Ovary (tissue), 3 donors: ENCODE results near the gene FYN.

Experiments
- CTCF ChIP-seq, 3 donors: fragments of 450-650 bp in 2 of 3; fragments of 200-600 bp in 1 of 3; IDR thresholded peaks; one replicate each; pipeline versions ENCODE4 v1.5.1 to v1.8.0; 2016 to 2022; ENCODE audit warnings: antibody characterized with exemption in 3 of 3, mild to moderate bottlenecking in 1 of 3
- POLR2A ChIP-seq: fragments of 450-650 bp; IDR thresholded peaks from one replicate; pipeline ENCODE4 v1.6.1; 2017; ENCODE audit warnings: antibody characterized with exemption, mild to moderate bottlenecking, moderate library complexity
- donor health status: DM: no; HTN: no; CAD: no.

GRCh38 chr6:111817451-111818120 is 55.7 kb downstream of the FYN start:
- TF ChIP-seq CTCF (IDR thresholded peaks at IDR 0.05) (no peak), POLR2A (no peak)
